Epithelial cell of prostate (primary cell): Measurements from ENCODE around the gene RAPGEF2.

Experiments
- DNase-seq: peaks from one replicate; pipeline ENCODE4 v3.0.0-alpha.2; 2011; ENCODE audit warnings: low read depth, low spot score
- H3K27ac ChIP-seq: fragments of 450-650 bp; 2 replicates; pipeline ENCODE4 v1.5.1; 2017; ENCODE audit warnings: mild to moderate bottlenecking

Gene RAPGEF2

GRCh38 chr4:159127745-159128518 is 25.1 kb downstream of the RAPGEF2 start:
- no peak overlapping the region for H3K27ac ChIP-seq
- DNase-seq = no peak

GRCh38 chr4:159129814-159130550 is 27.1 kb downstream of the RAPGEF2 start:
- H3K27ac ChIP-seq = no peak overlapping the region
- DNase-seq = no peak

- H3K27ac ChIP-seq = no peak overlapping the region
- no peak for DNase-seq
Observed at GRCh38 chr4:159131564-159131963, 28.7 kb downstream of the RAPGEF2 start.

GRCh38 chr4:159134429-159134828 is 31.6 kb downstream of the RAPGEF2 start:
- no peak overlapping the region for H3K27ac ChIP-seq
- no peak for DNase-seq

GRCh38 chr4:159137176-159137575 is 34.3 kb downstream of the RAPGEF2 start:
- peak; percentile 27 for DNase-seq
- no peak overlapping the region for H3K27ac ChIP-seq

GRCh38 chr4:159138436-159138835 is 35.6 kb downstream of the RAPGEF2 start:
- no peak overlapping the region for H3K27ac ChIP-seq
- DNase-seq = no peak

GRCh38 chr4:159141193-159141592 is 38.3 kb downstream of the RAPGEF2 start:
- no peak overlapping the region for H3K27ac ChIP-seq
- no peak for DNase-seq

- H3K27ac ChIP-seq = peak overlapping the region; percentile 13
- DNase-seq = no peak
Observed at GRCh38 chr4:159142241-159142640, 39.4 kb downstream of the RAPGEF2 start.

GRCh38 chr4:159142681-159143384 is 40.0 kb downstream of the RAPGEF2 start:
- DNase-seq = no peak
- H3K27ac ChIP-seq = peak overlapping the region; percentile 13

- H3K27ac ChIP-seq = no peak overlapping the region
- no peak for DNase-seq
Observed at GRCh38 chr4:159143687-159144086, 40.8 kb downstream of the RAPGEF2 start.

- no peak for DNase-seq
- no peak overlapping the region for H3K27ac ChIP-seq
Observed at GRCh38 chr4:159144112-159144694, 41.3 kb downstream of the RAPGEF2 start.

GRCh38 chr4:159145318-159145991 is 42.6 kb downstream of the RAPGEF2 start:
- H3K27ac ChIP-seq = no peak overlapping the region
- DNase-seq = no peak

- DNase-seq = no peak
- no peak overlapping the region for H3K27ac ChIP-seq
Observed at GRCh38 chr4:159145992-159146330, 43.1 kb downstream of the RAPGEF2 start.

- H3K27ac ChIP-seq = no peak overlapping the region
- DNase-seq = no peak
Observed at GRCh38 chr4:159146488-159146887, 43.6 kb downstream of the RAPGEF2 start.

- DNase-seq = no peak
- no peak overlapping the region for H3K27ac ChIP-seq
Observed at GRCh38 chr4:159148441-159148840, 45.6 kb downstream of the RAPGEF2 start.

GRCh38 chr4:159149666-159150065 is 46.8 kb downstream of the RAPGEF2 start:
- H3K27ac ChIP-seq = no peak overlapping the region
- DNase-seq = no peak

- no peak overlapping the region for H3K27ac ChIP-seq
- no peak for DNase-seq
Observed at GRCh38 chr4:159150396-159150795, 47.5 kb downstream of the RAPGEF2 start.

GRCh38 chr4:159150821-159151390 is 48.0 kb downstream of the RAPGEF2 start:
- H3K27ac ChIP-seq = no peak overlapping the region
- no peak for DNase-seq

- no peak overlapping the region for H3K27ac ChIP-seq
- no peak for DNase-seq
Observed at GRCh38 chr4:159151689-159152088, 48.8 kb downstream of the RAPGEF2 start.

GRCh38 chr4:159152181-159152580 is 49.3 kb downstream of the RAPGEF2 start:
- no peak overlapping the region for H3K27ac ChIP-seq
- no peak for DNase-seq
